Measurements from ENCODE around the gene TTC7B.

GRCh38 chr14:90527978-90528377, 288.3 kb downstream of the TTC7B start:
- TF ChIP-seq ZNF274 (IDR thresholded peaks at IDR 0.05; ENCODE audit: low read depth, low read length) (no peak), YY1 (IDR thresholded peaks at IDR 0.05; ENCODE audit: insufficient read depth, insufficient read length) (no peak)

Data from NT2/D1 (cell line).